Karpas-422 (cell line): ENCODE measurements around the gene POU2AF1. TPM values are rescaled to one million over a fixed set of nuclear protein-coding genes. Genes with fewer than 3 reads are reported as not detected.

Experiments
- DNase-seq: peaks from one replicate; pipeline ENCODE4 v3.0.0-alpha.2; 2015
- H2AFZ ChIP-seq: fragments of 200-600 bp; sonication (generic); 2 replicates; pipeline ENCODE4 v1.6.1; 2014; ENCODE audit warnings: antibody characterized with exemption, low read length, mixed read lengths
- H3K27ac ChIP-seq: fragments of 200-600 bp; sonication (generic); 2 replicates; pipeline ENCODE4 v1.5.1; 2014; ENCODE audit warnings: mild to moderate bottlenecking, low read length, moderate library complexity
- H3K27me3 ChIP-seq: fragments of 200-600 bp; sonication (generic); 2 replicates; pipeline ENCODE4 v1.6.1; 2014; ENCODE audit warnings: low read length, mixed read lengths
- H3K36me3 ChIP-seq: fragments of 200-600 bp; sonication (generic); 2 replicates; pipeline ENCODE4 v1.6.1; 2014; ENCODE audit warnings: low read length, mixed read lengths; ENCODE audit not compliant: insufficient read depth
- H3K4me1 ChIP-seq: fragments of 200-600 bp; sonication (generic); 2 replicates; pipeline ENCODE4 v1.6.1; 2014; ENCODE audit warnings: mild to moderate bottlenecking, low read length, mixed read lengths
- H3K4me2 ChIP-seq: fragments of 200-600 bp; sonication (generic); 2 replicates; pipeline ENCODE4 v1.6.1; 2014; ENCODE audit warnings: low read length, low read depth, mild to moderate bottlenecking; ENCODE audit not compliant: poor library complexity, severe bottlenecking
- H3K4me3 ChIP-seq: fragments of 200-600 bp; sonication (generic); 2 replicates; pipeline ENCODE4 v1.5.1; 2014; ENCODE audit warnings: mild to moderate bottlenecking, antibody characterized with exemption, low read length, mixed read lengths
- H3K79me2 ChIP-seq: fragments of 200-600 bp; sonication (generic); 2 replicates; pipeline ENCODE4 v1.6.1; 2014; ENCODE audit warnings: mild to moderate bottlenecking, low read length, mixed read lengths
- H3K9ac ChIP-seq: fragments of 200-600 bp; sonication (generic); 2 replicates; pipeline ENCODE4 v1.6.0; 2014; ENCODE audit warnings: low read length
- H3K9me2 ChIP-seq: fragments of 200-600 bp; sonication (generic), shearing (Covaris generic); replicated peaks from 2 replicates; pipeline ENCODE4 v1.6.0; 2014; ENCODE audit warnings: mild to moderate bottlenecking, low read length, moderate library complexity; ENCODE audit not compliant: insufficient read depth
- H3K9me3 ChIP-seq: fragments of 300-700, 200-600 bp; sonication (generic); 2 replicates; pipeline ENCODE4 v1.6.1; 2014; ENCODE audit warnings: low read length, mixed read lengths
- H4K20me1 ChIP-seq: fragments of 200-600 bp; sonication (generic); 2 replicates; pipeline ENCODE4 v1.6.1; 2014; ENCODE audit warnings: mild to moderate bottlenecking, antibody characterized with exemption, low read length, low read depth; ENCODE audit not compliant: insufficient read depth
- total RNA-seq: library from RNA; depleted of rRNA; stranded (reverse); fragments of >200 nt; shearing (Covaris generic); gene quantifications from 2 replicates; pipeline ENCODE4 v1.2.3, GENCODE V29; 2014; ENCODE audit warnings: low replicate concordance

Gene POU2AF1
- total RNA-seq, 1 experiment from 2014 or later, result 894 TPM

GRCh38 chr11:111310723-111311122 is 68.4 kb downstream of the POU2AF1 start:
- Histone ChIP-seq H3K27ac (no peak overlapping the region), H3K4me3 (no peak overlapping the region), H4K20me1 (no peaks in the 10 kb centered on the region), H3K79me2 (no peaks in the 10 kb centered on the region), H3K9ac (no peak overlapping the region), H3K9me3 (no peaks in the 10 kb centered on the region), H2AFZ (no peak overlapping the region), H3K4me1 (peaks cover 9% of the 10 kb centered on the region), H3K4me2 (no peak overlapping the region), H3K36me3 (no peaks in the 10 kb centered on the region), H3K27me3 (peaks cover 5% of the 10 kb centered on the region; the same call in 1 of the 2 replicates), H3K9me2 (no peaks in the 10 kb centered on the region)
- DNase-seq, result no peak

GRCh38 chr11:111310088-111310487 is 69.0 kb downstream of the POU2AF1 start:
- Histone ChIP-seq H3K4me2 (no peak overlapping the region), H3K9me3 (no peaks in the 10 kb centered on the region)
- DNase-seq, result no peak

GRCh38 chr11:111309215-111309915 is 69.7 kb downstream of the POU2AF1 start:
- Histone ChIP-seq H2AFZ (no peak overlapping the region), H3K27me3 (peaks cover 5% of the 10 kb centered on the region; the same call in 1 of the 2 replicates), H3K9me3 (no peaks in the 10 kb centered on the region), H3K9me2 (no peaks in the 10 kb centered on the region), H3K4me3 (no peak overlapping the region), H3K36me3 (no peaks in the 10 kb centered on the region), H3K4me1 (peaks cover 13% of the 10 kb centered on the region), H4K20me1 (peaks cover 8% of the 10 kb centered on the region; the same call in 1 of the 2 replicates), H3K4me2 (no peak overlapping the region), H3K27ac (no peak overlapping the region), H3K79me2 (no peaks in the 10 kb centered on the region), H3K9ac (no peak overlapping the region)
- peak; percentile 60 for DNase-seq

More at GRCh38 chr11:111310088-111310487, 69.0 kb downstream of the POU2AF1 start:
- H3K9me2 ChIP-seq, result no peaks in the 10 kb centered on the region
- no peaks in the 10 kb centered on the region for H3K36me3 ChIP-seq
- H3K4me1 ChIP-seq, result peaks cover 13% of the 10 kb centered on the region
- peaks cover 5% of the 10 kb centered on the region; the same call in 1 of the 2 replicates for H3K27me3 ChIP-seq
- no peaks in the 10 kb centered on the region for H3K79me2 ChIP-seq
- H3K9ac ChIP-seq, result no peak overlapping the region
- H2AFZ ChIP-seq, result no peak overlapping the region
- peaks cover 4% of the 10 kb centered on the region; the same call in 1 of the 2 replicates for H4K20me1 ChIP-seq
- no peak overlapping the region for H3K27ac ChIP-seq
- no peak overlapping the region for H3K4me3 ChIP-seq

GRCh38 chr11:111308140-111308539 is 70.9 kb downstream of the POU2AF1 start:
- Histone ChIP-seq H3K27ac (no peak overlapping the region), H3K27me3 (peaks cover 5% of the 10 kb centered on the region; the same call in 1 of the 2 replicates), H3K9me2 (no peaks in the 10 kb centered on the region), H2AFZ (no peak overlapping the region), H3K4me1 (peaks cover 23% of the 10 kb centered on the region), H3K36me3 (no peaks in the 10 kb centered on the region), H3K9ac (no peak overlapping the region), H3K4me3 (no peak overlapping the region), H4K20me1 (peaks cover 8% of the 10 kb centered on the region; the same call in 1 of the 2 replicates), H3K4me2 (no peak overlapping the region), H3K9me3 (no peaks in the 10 kb centered on the region), H3K79me2 (no peaks in the 10 kb centered on the region)
- DNase-seq, result no peak

GRCh38 chr11:111307472-111308108 is 71.5 kb downstream of the POU2AF1 start:
- peaks cover 8% of the 10 kb centered on the region; the same call in 1 of the 2 replicates for H4K20me1 ChIP-seq
- H3K9me2 ChIP-seq, result no peaks in the 10 kb centered on the region
- no peak overlapping the region for H3K27ac ChIP-seq
- H3K27me3 ChIP-seq, result peaks cover 3% of the 10 kb centered on the region; the same call in 1 of the 2 replicates
- peak; percentile 68 for DNase-seq
- H3K4me2 ChIP-seq, result no peak overlapping the region
- no peaks in the 10 kb centered on the region for H3K36me3 ChIP-seq
- no peak overlapping the region for H2AFZ ChIP-seq
- H3K9me3 ChIP-seq, result no peaks in the 10 kb centered on the region
- no peaks in the 10 kb centered on the region for H3K79me2 ChIP-seq
- H3K9ac ChIP-seq, result no peak overlapping the region
- H3K4me1 ChIP-seq, result peaks cover 28% of the 10 kb centered on the region
- H3K4me3 ChIP-seq, result no peak overlapping the region

- H3K4me3 ChIP-seq, result no peak overlapping the region
- peaks cover 35% of the 10 kb centered on the region for H3K4me1 ChIP-seq
- H3K9me2 ChIP-seq, result no peaks in the 10 kb centered on the region
- H3K9ac ChIP-seq, result no peak overlapping the region
- no peaks in the 10 kb centered on the region for H3K79me2 ChIP-seq
- peak overlapping the region; percentile 0 for H3K4me2 ChIP-seq
- H3K27me3 ChIP-seq, result no peaks in the 10 kb centered on the region; the same call in 1 of the 2 replicates
- no peaks in the 10 kb centered on the region for H3K9me3 ChIP-seq
- peaks cover 15% of the 10 kb centered on the region; the same call in 1 of the 2 replicates for H4K20me1 ChIP-seq
- no peaks in the 10 kb centered on the region for H3K36me3 ChIP-seq
- no peak overlapping the region for H3K27ac ChIP-seq
- DNase-seq, result no peak
- H2AFZ ChIP-seq, result no peak overlapping the region
Measured at GRCh38 chr11:111306321-111306720, 72.8 kb downstream of the POU2AF1 start.

- H3K4me2 ChIP-seq, result peak overlapping the region; percentile 0
- peaks cover 35% of the 10 kb centered on the region for H3K4me1 ChIP-seq
- H4K20me1 ChIP-seq, result peaks cover 19% of the 10 kb centered on the region; the same call in 1 of the 2 replicates
- no peak overlapping the region for H3K4me3 ChIP-seq
- H2AFZ ChIP-seq, result no peak overlapping the region
- DNase-seq, result peak; percentile 95
- no peaks in the 10 kb centered on the region for H3K79me2 ChIP-seq
- H3K9me2 ChIP-seq, result no peaks in the 10 kb centered on the region
- H3K9ac ChIP-seq, result no peak overlapping the region
- H3K36me3 ChIP-seq, result no peaks in the 10 kb centered on the region
- no peaks in the 10 kb centered on the region for H3K9me3 ChIP-seq
- no peak overlapping the region for H3K27ac ChIP-seq
- H3K27me3 ChIP-seq, result no peaks in the 10 kb centered on the region; the same call in 1 of the 2 replicates
Measured at GRCh38 chr11:111305876-111306275, 73.2 kb downstream of the POU2AF1 start.

- H3K36me3 ChIP-seq, result no peaks in the 10 kb centered on the region
- H3K27me3 ChIP-seq, result no peaks in the 10 kb centered on the region; the same call in 1 of the 2 replicates
- H3K79me2 ChIP-seq, result no peaks in the 10 kb centered on the region
- H3K9ac ChIP-seq, result no peak overlapping the region
- no peak overlapping the region for H3K27ac ChIP-seq
- no peaks in the 10 kb centered on the region for H3K9me3 ChIP-seq
- H3K4me2 ChIP-seq, result peak overlapping the region; percentile 0
- no peak overlapping the region for H3K4me3 ChIP-seq
- no peaks in the 10 kb centered on the region for H3K9me2 ChIP-seq
- H4K20me1 ChIP-seq, result peaks cover 24% of the 10 kb centered on the region; the same call in 1 of the 2 replicates
- H2AFZ ChIP-seq, result no peak overlapping the region
- peaks cover 35% of the 10 kb centered on the region for H3K4me1 ChIP-seq
- peak; percentile 66 for DNase-seq
Measured at GRCh38 chr11:111305162-111305802, 73.8 kb downstream of the POU2AF1 start.
